Activated naive CD4-positive, alpha-beta T cell treated with anti-CD3 and anti-CD28 coated beads, Interleukin-2, amount 50 U/mL, for 72 hours (primary cell): ENCODE data around the gene SLC9A3. TPM values are rescaled to one million over a fixed set of nuclear protein-coding genes. Genes with fewer than 3 reads are reported as not detected.

Source experiments
- ATAC-seq, 2 donors: fragments of 150-1000 bp; cut with Tn5 transposase; 2 replicates each; pipeline ENCODE4 v1.10.0; 2021; ENCODE audit warnings: mild to moderate bottlenecking in 2 of 2, moderate library complexity in 2 of 2
- DNase-seq, 2 donors: peaks; one replicate each; pipeline ENCODE4 v3.0.0; 2021 to 2022; ENCODE audit warnings: low spot score in 2 of 2
- H3K27ac Mint-ChIP-seq, 2 donors: one replicate each; pipeline ENCODE4 v1.8.0; 2022; ENCODE audit warnings: mild to moderate bottlenecking in 2 of 2, mixed read lengths in 2 of 2
- H3K36me3 Mint-ChIP-seq, 2 donors: one replicate each; pipeline ENCODE4 v1.8.0; 2022; ENCODE audit warnings: mixed read lengths in 2 of 2
- H3K9me3 Mint-ChIP-seq, 2 donors: one replicate each; pipeline ENCODE4 v1.8.0; 2022; ENCODE audit warnings: mixed read lengths in 2 of 2
- total RNA-seq, 2 donors: library from RNA; stranded (reverse); gene quantifications; one replicate each; pipeline ENCODE4 v1.2.3, GENCODE V29; 2022

SLC9A3 gene
- total RNA-seq, 2 donors from 2014 or later: 1.6 to 2.0 TPM

DNA sequence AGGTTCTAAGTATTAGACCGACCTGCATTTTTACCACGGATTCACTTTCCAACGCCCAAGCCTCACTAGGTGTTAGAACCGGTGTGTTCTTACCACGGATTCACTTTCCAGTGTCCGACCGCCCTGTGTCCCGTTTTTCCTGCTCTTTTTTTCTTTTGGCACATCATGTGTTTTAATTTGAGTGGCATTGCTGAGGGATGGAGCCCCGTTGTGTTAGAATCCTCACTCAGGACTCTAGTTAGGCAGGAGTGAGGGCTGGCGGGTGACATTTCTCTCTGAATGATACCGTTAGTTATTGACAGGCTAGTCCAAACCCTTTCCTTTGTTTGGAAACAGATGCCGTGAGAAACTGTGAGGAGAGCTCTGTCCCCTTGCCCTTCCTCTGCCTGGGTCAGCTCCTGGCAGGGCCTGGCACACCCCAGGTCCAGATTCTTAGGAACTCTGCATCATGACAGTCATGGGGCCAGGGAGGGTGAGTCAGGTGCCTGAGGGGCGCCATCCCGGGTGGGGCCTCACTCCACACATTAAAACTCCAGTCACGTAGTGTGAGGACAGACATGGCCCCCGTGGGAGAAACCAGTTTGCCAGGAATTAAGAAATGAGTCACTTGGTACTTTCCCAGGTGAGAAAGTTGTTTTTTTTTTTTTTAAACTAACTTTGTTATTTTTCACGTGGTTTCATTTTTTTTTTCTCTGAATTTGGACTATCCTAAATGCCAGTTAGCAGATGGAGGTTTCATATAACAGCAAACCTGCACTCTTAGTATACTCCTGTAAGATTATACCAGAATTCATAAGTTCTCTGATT lies 65.5 kb downstream of the SLC9A3 start:
- peak; percentile 55 to 79 for DNase-seq
- Mint-ChIP-seq H3K9me3 (no peaks in the 10 kb centered on the region), H3K27ac (peak overlapping the region; percentile 92 to 98), H3K36me3 (peaks cover 37 to 69% of the 10 kb centered on the region in 2 donors)
- ATAC-seq: peak; percentile 94 to 98

DNA sequence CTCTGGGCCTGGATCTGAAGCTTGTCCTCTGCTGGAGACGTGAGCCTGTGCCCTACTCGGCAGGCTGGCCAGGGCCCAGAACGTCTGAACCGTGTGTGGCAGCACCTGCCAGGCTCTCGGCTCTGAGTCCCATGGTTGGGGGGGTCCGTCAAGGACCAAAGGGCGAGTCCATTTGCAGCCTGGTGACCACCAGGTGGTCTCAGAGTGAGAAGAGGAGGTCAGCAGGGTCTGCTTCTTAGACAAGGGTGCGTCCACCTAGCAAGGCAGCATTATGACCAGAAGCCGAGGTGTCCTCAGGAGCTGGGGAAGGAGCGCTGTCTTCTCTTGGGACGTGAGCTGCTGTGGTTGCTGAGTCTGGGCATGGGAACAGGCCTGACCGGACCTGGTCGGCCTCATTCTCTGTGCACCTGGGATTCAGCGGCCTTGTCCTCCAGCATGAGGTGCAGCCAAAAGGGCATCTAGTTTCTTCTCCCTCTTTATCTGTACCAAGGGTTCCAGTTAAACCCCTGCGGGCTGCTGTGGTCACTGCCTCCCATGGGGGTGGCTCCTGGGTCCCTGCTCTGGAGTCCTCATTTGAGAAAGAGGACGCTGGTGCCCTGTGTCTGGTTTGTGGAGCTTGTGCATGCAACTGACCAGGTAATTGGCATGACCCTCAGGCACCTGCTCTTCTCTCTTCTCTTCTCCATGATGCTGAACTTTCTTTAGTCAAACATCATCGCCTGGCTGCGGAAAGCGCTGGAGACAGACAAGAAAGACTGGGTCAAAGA lies 66.9 kb downstream of the SLC9A3 start:
- DNase-seq: peak in 1 of 2 donors; percentile 53
- ATAC-seq: no peak
- Mint-ChIP-seq H3K9me3 (peaks cover 0 to 5% of the 10 kb centered on the region in 2 donors), H3K27ac (peak overlapping the region in 1 of 2 donors; percentile 92), H3K36me3 (peaks cover 51 to 72% of the 10 kb centered on the region in 2 donors)

DNA sequence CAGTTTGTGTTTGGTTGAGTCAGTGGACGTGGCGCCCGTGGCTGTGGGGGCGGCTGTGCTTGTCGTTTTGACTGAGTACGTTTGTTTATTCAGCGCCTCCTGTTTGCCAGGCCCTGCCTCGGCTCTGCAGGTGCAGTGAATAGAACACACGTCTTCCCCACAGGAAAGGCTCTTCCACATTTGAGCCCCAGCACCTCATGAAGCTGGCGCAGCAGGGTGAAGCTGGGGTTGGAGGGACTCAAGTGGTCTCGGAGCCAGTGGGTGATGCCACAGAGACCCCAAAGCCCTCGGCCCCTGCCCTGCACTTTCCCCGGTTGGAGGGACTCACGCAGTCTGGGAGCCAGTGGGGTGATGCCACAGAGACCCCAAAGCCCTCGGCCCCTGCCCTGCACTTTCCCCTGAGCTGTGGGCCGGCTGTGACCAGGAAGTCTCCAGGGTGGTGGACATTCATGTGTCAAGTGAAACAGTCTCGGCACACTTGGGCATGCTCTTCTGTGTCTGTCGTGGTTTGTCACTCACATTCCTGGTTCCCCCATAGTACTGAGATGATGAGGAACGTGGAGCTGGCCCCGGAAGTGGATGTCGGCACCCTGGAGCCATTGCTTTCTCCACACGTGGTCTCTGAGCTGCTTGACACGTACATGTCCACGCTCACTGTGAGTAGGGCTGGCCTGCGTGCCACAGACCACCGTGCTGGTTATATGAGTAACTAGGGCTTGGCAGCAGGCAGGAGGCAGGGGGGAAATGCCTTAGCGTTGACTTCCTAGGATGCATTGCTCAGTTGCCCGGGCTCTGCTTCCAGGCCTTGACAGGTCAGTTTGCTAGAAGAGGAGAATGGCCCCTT lies 67.7 kb downstream of the SLC9A3 start:
- peak in 1 of 2 donors; percentile 46 for DNase-seq
- H3K36me3 Mint-ChIP-seq: peaks cover 51 to 72% of the 10 kb centered on the region in 2 donors
- peaks cover 6 to 13% of the 10 kb centered on the region in 2 donors for H3K9me3 Mint-ChIP-seq
- no peak overlapping the region for H3K27ac Mint-ChIP-seq
- ATAC-seq: no peak

GRCh38 chr5:455806-456205 lies 68.4 kb downstream of the SLC9A3 start:
- Mint-ChIP-seq H3K9me3 (peaks cover 6 to 16% of the 10 kb centered on the region in 2 donors), H3K27ac (no peak overlapping the region), H3K36me3 (peaks cover 57 to 74% of the 10 kb centered on the region in 2 donors)
- ATAC-seq (no peak), DNase-seq (no peak)

- H3K36me3 Mint-ChIP-seq: peaks cover 59 to 74% of the 10 kb centered on the region in 2 donors
- no peak for ATAC-seq
- H3K27ac Mint-ChIP-seq: no peak overlapping the region
- DNase-seq: no peak
- peaks cover 6 to 16% of the 10 kb centered on the region in 2 donors for H3K9me3 Mint-ChIP-seq
Measured at GRCh38 chr5:454936-455335, 69.3 kb downstream of the SLC9A3 start.

- peak in 1 of 2 donors; percentile 26 for DNase-seq
- Mint-ChIP-seq H3K36me3 (peaks cover 62 to 74% of the 10 kb centered on the region in 2 donors), H3K9me3 (peaks cover 6 to 16% of the 10 kb centered on the region in 2 donors), H3K27ac (peak overlapping the region; percentile 8 to 84)
- no peak for ATAC-seq
Measured at GRCh38 chr5:453725-454481, 70.3 kb downstream of the SLC9A3 start.

- H3K36me3 Mint-ChIP-seq: peaks cover 61 to 74% of the 10 kb centered on the region in 2 donors
- DNase-seq (peak in 1 of 2 donors; percentile 42), ATAC-seq (peak in 1 of 2 donors; percentile 32)
- H3K9me3 Mint-ChIP-seq: peaks cover 6 to 16% of the 10 kb centered on the region in 2 donors
- peak overlapping the region; percentile 8 to 84 for H3K27ac Mint-ChIP-seq
Measured at GRCh38 chr5:452978-453710, 71.1 kb downstream of the SLC9A3 start.

DNA sequence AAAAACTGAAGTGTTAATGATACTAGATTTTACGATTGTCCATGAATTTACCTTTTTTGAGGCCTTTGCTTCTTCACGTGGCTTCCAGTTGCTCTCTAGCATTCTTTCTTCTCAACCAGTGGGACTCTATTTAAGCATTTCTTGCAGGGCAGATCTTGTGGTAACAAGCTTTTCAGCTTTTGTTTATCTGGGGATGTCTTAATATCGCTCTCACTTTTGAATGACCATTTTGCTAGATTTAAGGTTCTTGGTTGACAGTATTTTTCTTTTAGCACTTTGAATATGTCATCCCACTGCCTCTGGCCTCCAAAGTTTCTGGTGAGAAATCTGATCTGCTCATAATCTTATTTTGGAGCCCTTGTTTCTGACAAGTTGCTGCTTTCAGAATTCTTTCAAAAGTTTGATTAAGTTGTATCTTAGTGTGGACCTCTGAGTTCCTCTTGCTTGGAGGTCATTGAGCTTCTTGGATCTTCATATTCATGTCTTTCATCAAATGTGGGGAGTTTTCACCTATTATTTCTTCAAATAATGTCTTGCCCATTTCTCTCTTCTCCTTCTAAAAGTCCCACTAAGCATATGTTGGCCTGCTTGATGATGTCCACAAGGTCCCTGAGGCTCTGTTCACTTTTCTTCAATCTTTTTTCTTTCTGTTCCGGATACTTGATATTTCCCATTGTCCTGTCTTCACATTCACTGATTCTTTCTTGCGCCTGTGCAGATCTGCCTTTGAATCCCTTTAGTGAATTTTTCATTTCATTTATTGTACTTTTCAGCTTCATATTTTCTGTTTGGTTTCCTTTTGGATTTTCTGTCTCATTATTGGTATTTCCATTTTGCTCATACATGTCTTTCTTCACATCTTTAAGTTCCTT lies 72.4 kb downstream of the SLC9A3 start:
- Mint-ChIP-seq H3K9me3 (peaks cover 6 to 16% of the 10 kb centered on the region in 2 donors), H3K36me3 (peaks cover 70 to 79% of the 10 kb centered on the region in 2 donors), H3K27ac (peak overlapping the region in 1 of 2 donors; percentile 8)
- ATAC-seq (no peak), DNase-seq (no peak)

- peaks cover 6 to 16% of the 10 kb centered on the region in 2 donors for H3K9me3 Mint-ChIP-seq
- DNase-seq: no peak
- H3K27ac Mint-ChIP-seq: peak overlapping the region in 1 of 2 donors; percentile 45
- peaks cover 68 to 71% of the 10 kb centered on the region in 2 donors for H3K36me3 Mint-ChIP-seq
- no peak for ATAC-seq
Measured at GRCh38 chr5:449151-449550, 75.1 kb downstream of the SLC9A3 start.

DNA sequence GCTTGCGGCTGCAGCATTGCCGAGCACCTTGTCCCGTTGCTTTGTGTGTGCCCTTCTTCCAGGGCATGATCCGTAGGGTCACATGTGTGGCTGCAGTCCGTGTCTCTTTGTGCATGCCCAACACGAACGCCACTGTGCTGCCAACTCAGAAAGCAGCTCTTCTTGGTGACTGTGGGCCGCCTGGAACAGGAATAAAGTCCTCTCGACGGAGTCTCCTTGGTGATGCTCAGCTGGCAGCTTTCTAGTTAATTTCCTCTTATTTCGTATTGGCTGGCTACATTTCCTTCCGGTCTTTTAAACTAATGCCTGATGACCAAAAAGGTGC lies 75.5 kb downstream of the SLC9A3 start:
- Mint-ChIP-seq H3K36me3 (peaks cover 64 to 69% of the 10 kb centered on the region in 2 donors), H3K9me3 (peaks cover 6 to 16% of the 10 kb centered on the region in 2 donors), H3K27ac (peak overlapping the region in 1 of 2 donors; percentile 45)
- DNase-seq (no peak), ATAC-seq (no peak)

GRCh38 chr5:448061-448765 lies 76.0 kb downstream of the SLC9A3 start:
- DNase-seq: peak in 1 of 2 donors; percentile 49
- Mint-ChIP-seq H3K9me3 (peaks cover 6 to 16% of the 10 kb centered on the region in 2 donors), H3K36me3 (peaks cover 59 to 64% of the 10 kb centered on the region in 2 donors), H3K27ac (peak overlapping the region in 1 of 2 donors; percentile 45)
- ATAC-seq: no peak

DNA sequence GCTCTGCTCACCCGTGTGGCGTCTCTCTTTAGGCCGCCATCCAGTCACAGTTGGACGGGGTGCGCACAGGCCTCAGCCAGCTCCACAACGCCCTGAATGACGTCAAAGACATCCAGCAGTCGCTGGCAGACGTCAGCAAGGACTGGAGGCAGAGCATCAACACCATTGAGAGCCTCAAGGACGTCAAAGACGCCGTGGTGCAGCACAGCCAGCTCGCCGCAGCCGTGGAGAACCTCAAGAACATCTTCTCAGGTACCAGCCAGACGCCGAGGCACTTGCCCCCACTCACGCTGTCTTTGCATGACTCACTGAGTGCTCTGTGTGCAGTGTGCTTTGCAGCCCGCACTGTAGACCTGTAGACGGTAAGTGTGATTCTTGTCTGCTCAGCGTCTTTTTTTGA lies 76.7 kb downstream of the SLC9A3 start:
- Mint-ChIP-seq H3K9me3 (peaks cover 6 to 12% of the 10 kb centered on the region in 2 donors), H3K27ac (peak overlapping the region in 1 of 2 donors; percentile 45), H3K36me3 (peaks cover 53 to 59% of the 10 kb centered on the region in 2 donors)
- ATAC-seq: no peak
- peak in 1 of 2 donors; percentile 54 for DNase-seq

DNA sequence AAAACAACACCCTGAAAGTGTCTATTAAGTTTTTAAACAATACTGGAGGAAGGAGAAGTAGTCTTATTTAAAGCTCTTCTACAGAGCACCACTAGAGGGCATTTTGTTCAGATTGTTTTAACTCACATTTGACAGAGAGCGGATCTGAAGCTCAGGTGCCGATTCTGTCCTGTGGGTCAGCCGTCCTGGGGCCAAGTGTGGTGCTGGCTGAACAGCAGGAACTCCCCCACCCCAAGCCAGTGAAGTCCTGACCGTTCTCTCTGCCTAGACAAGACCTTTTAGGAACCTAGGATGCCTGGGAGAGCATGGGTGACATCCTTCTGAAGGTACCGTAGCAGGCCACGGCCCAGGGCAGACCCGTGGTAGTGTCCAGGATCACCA lies 77.4 kb downstream of the SLC9A3 start:
- Mint-ChIP-seq H3K9me3 (peaks cover 1 to 6% of the 10 kb centered on the region in 2 donors), H3K36me3 (peaks cover 49 to 58% of the 10 kb centered on the region in 2 donors), H3K27ac (peak overlapping the region; percentile 10 to 90)
- ATAC-seq: no peak
- peak in 1 of 2 donors; percentile 47 for DNase-seq
